Skeletal muscle tissue (tissue), 4 donors: ENCODE data around the gene TTC7B. TPM values are rescaled to one million over a fixed set of nuclear protein-coding genes. Genes with fewer than 3 reads are reported as not detected.

Experiments
- H3K27ac ChIP-seq: one replicate; pipeline ENCODE4 v1.7.0; 2013; ENCODE audit warnings: mild to moderate bottlenecking, low read depth, low read length, inconsistent platforms
- H3K27me3 ChIP-seq, 3 donors: one replicate each; pipeline ENCODE4 v1.7.0; 2013; ENCODE audit warnings: low read length in 3 of 3; ENCODE audit not compliant: control insufficient read depth in 3 of 3, insufficient read depth in 3 of 3
- H3K36me3 ChIP-seq, 3 donors: one replicate each; pipeline ENCODE4 v1.7.0; 2013; ENCODE audit warnings: low read length in 3 of 3; ENCODE audit not compliant: control insufficient read depth in 3 of 3, insufficient read depth in 3 of 3
- H3K4me1 ChIP-seq, 3 donors: one replicate each; pipeline ENCODE4 v1.7.0; 2013; ENCODE audit warnings: low read length in 3 of 3, mild to moderate bottlenecking in 3 of 3; ENCODE audit not compliant: control insufficient read depth in 3 of 3, insufficient read depth in 3 of 3
- H3K4me3 ChIP-seq, 3 donors: one replicate each; pipeline ENCODE4 v1.7.0; 2013; ENCODE audit warnings: low read length in 3 of 3
- H3K9ac ChIP-seq, 3 donors: one replicate each; pipeline ENCODE4 v1.7.0; 2013; ENCODE audit warnings: low read length in 3 of 3, mild to moderate bottlenecking in 3 of 3, moderate library complexity in 2 of 3, low read depth in 1 of 3
- H3K9me3 ChIP-seq, 3 donors: one replicate each; pipeline ENCODE4 v1.7.0; 2013; ENCODE audit warnings: low read length in 3 of 3; ENCODE audit not compliant: control insufficient read depth in 3 of 3
- total RNA-seq: library from RNA; depleted of rRNA; stranded (reverse); fragments of >200 nt; gene quantifications from one replicate; pipeline ENCODE4 v1.2.3, GENCODE V29; 2014
- donor health status: Osteomylitis.

Gene TTC7B
- total RNA-seq, 1 donor from 2014 or later = 5.7 TPM

DNA sequence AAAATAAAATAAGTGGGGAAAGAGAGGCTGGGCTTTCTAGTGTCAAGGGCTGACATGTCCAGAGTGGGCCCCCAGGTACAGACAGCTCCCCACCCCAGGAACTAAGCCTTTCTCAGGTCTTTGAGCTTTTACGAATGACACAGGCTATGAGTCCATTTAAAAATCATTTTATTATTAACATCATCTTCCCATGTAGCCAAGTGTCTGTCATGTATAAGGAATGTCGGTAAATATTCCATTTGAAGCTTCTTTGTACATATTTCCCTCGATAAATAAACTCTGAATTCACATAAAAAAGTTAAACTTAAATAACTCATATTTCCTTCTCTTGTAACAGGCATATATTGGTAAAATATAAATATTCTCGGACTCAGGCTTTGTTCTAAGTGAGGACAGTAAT, 275.8 kb downstream of the TTC7B start:
- H3K9ac ChIP-seq = no peak overlapping the region
- H3K36me3 ChIP-seq = peaks cover 14 to 22% (median 20%) of the 10 kb centered on the region in 3 donors
- H3K4me1 ChIP-seq = peaks cover 13 to 21% (median 16%) of the 10 kb centered on the region in 3 donors
- H3K27me3 ChIP-seq = no peaks in the 10 kb centered on the region
- no peak overlapping the region for H3K27ac ChIP-seq
- no peak overlapping the region for H3K4me3 ChIP-seq
- H3K9me3 ChIP-seq = no peaks in the 10 kb centered on the region

DNA sequence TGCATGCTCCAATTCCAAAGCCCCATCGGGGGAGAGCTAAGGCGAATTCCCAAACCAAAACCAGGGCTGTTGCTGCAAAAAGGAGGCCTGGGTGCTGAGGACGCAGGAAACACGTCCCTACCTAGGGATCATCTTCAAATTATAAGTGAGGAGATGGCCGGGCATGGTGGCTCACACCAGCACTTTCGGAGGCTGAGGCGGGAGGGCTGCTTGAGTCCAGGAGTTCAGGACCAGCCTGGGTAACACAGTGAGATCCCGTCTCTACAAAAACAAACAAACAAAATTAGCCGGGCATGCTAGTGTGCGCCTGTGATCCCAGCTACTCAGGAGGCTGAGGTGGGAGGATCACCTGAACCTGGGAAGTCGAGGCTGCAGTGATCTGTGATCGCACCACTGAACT, 276.2 kb downstream of the TTC7B start:
- H3K4me3 ChIP-seq = no peak overlapping the region
- H3K9me3 ChIP-seq = no peaks in the 10 kb centered on the region
- peaks cover 14 to 22% (median 20%) of the 10 kb centered on the region in 3 donors for H3K36me3 ChIP-seq
- H3K9ac ChIP-seq = no peak overlapping the region
- H3K4me1 ChIP-seq = peaks cover 8 to 17% (median 12%) of the 10 kb centered on the region in 3 donors
- H3K27me3 ChIP-seq = no peaks in the 10 kb centered on the region
- no peak overlapping the region for H3K27ac ChIP-seq

DNA sequence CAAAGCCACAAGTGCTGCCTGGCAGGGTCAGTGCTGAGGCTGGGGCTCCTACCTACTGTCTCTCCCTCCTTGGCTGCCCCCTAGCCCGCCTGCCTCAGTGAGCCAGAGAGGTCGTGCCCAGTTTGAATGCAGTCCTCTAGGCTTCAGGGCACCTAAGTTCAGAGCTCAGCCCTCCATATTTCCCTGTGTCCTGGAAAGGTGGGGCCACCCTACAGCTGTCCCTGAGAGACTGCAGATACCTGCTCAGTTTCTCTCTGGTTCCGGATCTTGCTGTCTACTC, 276.8 kb downstream of the TTC7B start:
- peaks cover 14 to 22% (median 20%) of the 10 kb centered on the region in 3 donors for H3K36me3 ChIP-seq
- H3K4me1 ChIP-seq = peaks cover 5 to 16% (median 7%) of the 10 kb centered on the region in 3 donors
- H3K9me3 ChIP-seq = no peaks in the 10 kb centered on the region
- H3K27me3 ChIP-seq = no peaks in the 10 kb centered on the region
- H3K9ac ChIP-seq = no peak overlapping the region
- no peak overlapping the region for H3K27ac ChIP-seq
- H3K4me3 ChIP-seq = no peak overlapping the region

DNA sequence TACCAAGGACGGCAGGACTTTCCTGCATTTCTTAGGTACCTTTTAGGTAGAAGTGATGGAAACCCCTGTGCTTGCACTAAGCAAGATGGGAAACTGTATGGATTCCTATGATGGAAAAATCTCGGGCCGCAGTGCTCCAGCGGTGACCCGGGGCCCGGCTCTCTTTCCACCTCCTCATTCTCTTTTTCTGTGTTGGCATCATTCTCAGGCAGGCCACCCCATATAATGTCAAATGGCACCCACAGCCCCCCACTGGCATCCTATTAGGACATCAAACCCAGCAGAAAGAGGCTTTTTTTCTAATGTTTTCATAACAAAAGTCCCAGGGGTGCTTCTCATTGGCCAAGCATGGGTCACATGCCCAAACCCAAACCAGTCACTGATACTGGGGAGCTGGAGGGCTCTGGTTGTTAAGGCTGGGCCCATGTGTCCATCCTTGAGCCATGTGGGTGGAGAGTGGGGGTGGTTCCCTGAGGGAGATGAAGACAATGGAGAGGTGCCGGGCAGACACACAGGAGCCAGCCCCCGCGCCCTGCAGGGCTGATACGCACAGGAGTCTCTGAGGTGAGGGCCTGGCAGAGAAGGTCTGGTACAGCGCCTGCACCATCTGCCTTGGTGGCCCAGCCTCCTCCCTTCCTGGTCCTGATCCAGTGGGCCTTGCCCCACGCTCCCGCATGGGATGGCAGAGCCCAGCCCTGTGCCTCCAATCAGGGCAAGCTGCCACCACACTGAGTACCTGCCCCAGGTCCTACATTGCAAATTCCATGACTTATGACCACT, 277.3 kb downstream of the TTC7B start:
- H3K9ac ChIP-seq = no peak overlapping the region
- H3K9me3 ChIP-seq = no peaks in the 10 kb centered on the region
- no peak overlapping the region for H3K4me3 ChIP-seq
- H3K27me3 ChIP-seq = no peaks in the 10 kb centered on the region
- H3K36me3 ChIP-seq = peaks cover 14 to 22% (median 20%) of the 10 kb centered on the region in 3 donors
- H3K4me1 ChIP-seq = peaks cover 6 to 20% (median 10%) of the 10 kb centered on the region in 3 donors
- no peak overlapping the region for H3K27ac ChIP-seq

DNA sequence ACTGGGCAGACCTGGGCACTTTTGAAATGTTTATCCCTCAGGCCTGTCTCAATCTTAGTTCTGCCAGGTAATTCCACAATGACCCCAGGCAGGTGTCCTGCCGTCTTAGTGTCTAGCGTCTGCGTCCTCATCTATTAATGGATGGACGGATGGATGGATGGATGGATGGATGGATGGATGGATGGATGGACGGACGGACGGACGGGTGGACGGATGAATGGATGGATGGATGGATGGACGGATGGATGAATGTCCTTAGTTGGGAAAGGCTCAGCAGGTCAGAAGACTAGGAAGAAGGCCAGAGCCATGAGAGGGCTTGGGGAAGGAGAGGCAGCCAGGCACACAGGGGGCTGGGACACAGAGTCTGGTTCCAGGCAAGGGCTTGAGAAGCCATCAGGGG, 278.1 kb downstream of the TTC7B start:
- no peaks in the 10 kb centered on the region for H3K27me3 ChIP-seq
- H3K9ac ChIP-seq = no peak overlapping the region
- peaks cover 14 to 22% (median 20%) of the 10 kb centered on the region in 3 donors for H3K36me3 ChIP-seq
- no peaks in the 10 kb centered on the region for H3K9me3 ChIP-seq
- H3K27ac ChIP-seq = no peak overlapping the region
- H3K4me3 ChIP-seq = no peak overlapping the region
- H3K4me1 ChIP-seq = peaks cover 11 to 24% (median 13%) of the 10 kb centered on the region in 3 donors

DNA sequence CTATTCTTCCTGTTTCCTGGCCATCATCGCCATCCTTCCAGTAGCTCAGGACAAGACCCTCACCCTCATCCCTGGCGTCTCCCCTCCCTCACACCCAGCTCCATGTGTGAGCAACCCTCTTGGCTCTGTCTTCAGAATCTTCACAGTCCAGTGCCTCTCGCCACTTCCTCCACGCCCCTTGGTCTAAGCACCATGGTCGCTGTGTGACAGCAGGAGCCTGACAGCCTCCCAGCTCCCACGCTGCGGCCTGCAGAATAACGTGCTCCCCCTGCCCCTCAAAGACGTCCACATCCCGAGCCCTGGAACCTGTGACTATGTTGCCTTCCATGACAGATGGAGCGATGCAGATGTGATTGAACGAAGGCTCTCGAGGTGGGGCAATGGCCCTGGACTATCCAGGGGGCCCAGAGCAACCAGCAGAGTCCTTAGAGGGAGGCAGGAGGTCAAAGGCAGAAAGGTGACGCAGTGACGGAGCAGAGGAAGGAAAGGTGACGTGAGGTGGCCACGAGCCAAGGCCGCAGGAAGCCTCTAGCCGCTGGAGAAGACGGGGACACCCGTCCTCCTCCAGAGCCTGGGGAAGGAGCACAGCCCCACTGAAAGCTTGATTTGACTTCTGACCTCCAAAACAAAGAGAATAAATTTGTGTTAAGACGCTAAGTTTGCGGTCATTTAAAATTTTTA, 279.6 kb downstream of the TTC7B start:
- peaks cover 11 to 24% (median 13%) of the 10 kb centered on the region in 3 donors for H3K4me1 ChIP-seq
- peaks cover 14 to 22% (median 20%) of the 10 kb centered on the region in 3 donors for H3K36me3 ChIP-seq
- H3K27ac ChIP-seq = no peak overlapping the region
- no peaks in the 10 kb centered on the region for H3K27me3 ChIP-seq
- H3K9me3 ChIP-seq = no peaks in the 10 kb centered on the region
- peak overlapping the region in 1 of 3 donors; percentile 29 for H3K4me3 ChIP-seq
- H3K9ac ChIP-seq = peak overlapping the region in 1 of 3 donors; percentile 45

DNA sequence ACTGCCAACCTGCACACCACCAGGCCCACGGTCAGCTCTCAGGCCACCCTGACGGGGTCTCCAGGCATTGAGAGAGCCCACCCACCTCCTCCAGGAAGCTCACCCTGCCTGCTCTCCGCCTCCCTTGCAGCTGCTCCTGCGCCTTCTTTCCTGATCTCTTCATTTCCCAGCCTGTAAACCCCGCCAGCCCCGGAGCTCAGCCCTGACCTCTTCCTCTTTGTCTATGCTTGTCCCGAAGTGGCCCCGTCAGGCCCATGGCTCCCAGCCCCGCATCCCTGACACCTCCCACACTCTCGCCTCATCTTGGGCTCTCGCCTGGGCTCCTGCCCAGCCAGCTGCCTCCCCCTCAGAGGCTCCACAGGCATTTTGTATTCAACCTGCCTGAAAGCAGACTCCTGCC, 280.1 kb downstream of the TTC7B start:
- H3K4me3 ChIP-seq = peak overlapping the region in 1 of 3 donors; percentile 29
- no peak overlapping the region for H3K27ac ChIP-seq

DNA sequence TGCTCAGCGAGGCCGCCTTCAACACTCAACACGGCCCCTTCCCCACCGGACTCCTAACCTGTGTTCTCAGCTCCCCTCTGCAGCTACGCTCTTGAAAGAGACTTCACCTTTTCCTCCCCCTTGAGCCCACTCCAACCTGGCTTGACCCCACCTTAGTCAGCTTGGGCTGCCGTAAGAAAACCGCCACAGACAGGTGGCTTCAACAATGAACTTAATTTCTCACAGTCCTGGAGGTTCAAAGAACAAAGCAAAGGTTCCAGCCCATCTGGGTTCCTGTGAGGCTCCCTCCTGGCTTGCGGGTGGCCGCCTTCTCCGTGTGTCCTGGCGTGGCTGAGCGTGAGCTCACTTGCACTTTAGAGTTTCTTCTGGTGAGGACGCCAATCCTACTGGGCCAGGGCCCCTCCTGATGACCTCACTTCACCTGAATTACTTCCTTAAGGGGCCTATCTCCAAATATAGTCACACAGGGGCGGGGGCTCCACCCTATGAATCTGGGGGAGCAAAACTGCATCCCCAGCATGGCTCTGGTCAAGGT, 280.6 kb downstream of the TTC7B start:
- Histone ChIP-seq H3K4me3 (no peak overlapping the region), H3K9ac (peak overlapping the region in 1 of 3 donors; percentile 45), H3K27ac (no peak overlapping the region), H3K27me3 (no peaks in the 10 kb centered on the region), H3K9me3 (no peaks in the 10 kb centered on the region), H3K4me1 (peaks cover 11 to 24% (median 13%) of the 10 kb centered on the region in 3 donors), H3K36me3 (peaks cover 5 to 15% (median 13%) of the 10 kb centered on the region in 3 donors)

More for the DNA sequence above, 280.1 kb downstream of the TTC7B start:
- H3K9me3 ChIP-seq = no peaks in the 10 kb centered on the region
- peaks cover 11 to 24% (median 13%) of the 10 kb centered on the region in 3 donors for H3K4me1 ChIP-seq
- peaks cover 10 to 18% (median 17%) of the 10 kb centered on the region in 3 donors for H3K36me3 ChIP-seq
- no peaks in the 10 kb centered on the region for H3K27me3 ChIP-seq
- H3K9ac ChIP-seq = peak overlapping the region in 1 of 3 donors; percentile 45

DNA sequence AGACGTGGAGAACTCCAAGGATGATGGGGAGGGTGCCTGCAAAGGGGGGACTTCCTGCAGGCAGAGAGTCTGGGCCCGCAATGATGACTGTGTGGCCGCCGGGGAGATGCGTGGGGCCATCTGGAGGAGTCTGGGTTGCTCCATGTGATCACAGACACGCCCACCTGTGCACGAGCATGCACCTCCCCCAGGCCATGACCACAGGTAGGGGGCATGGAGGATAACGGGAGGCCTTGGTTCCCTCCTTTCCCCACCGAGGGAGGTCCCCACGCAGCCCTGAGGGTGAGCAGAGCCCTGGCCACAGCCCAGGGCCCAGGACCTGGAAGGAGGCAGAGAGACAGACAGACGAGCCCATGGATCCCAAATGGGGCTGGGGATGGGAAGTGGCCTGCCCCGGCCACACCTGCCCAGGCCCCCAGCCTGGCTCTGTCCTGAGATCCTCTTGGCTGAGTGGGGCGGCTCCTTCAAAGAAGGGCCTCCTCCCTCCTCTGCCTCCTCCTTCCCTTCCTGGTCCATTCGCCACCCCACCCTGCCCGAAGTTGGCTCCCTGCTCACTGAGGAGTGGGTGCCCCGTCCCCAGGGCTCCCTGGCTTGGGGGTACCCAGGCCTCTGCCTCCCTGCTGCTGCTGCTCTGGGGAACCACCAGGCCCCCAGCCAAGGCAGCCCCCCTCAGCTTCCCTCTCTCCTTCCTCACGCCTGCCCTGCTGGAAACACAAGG, 281.2 kb downstream of the TTC7B start:
- peaks cover 4 to 15% (median 9%) of the 10 kb centered on the region in 3 donors for H3K36me3 ChIP-seq
- no peaks in the 10 kb centered on the region for H3K9me3 ChIP-seq
- no peaks in the 10 kb centered on the region for H3K27me3 ChIP-seq
- no peak overlapping the region for H3K4me3 ChIP-seq
- H3K4me1 ChIP-seq = peaks cover 11 to 24% (median 13%) of the 10 kb centered on the region in 3 donors
- H3K27ac ChIP-seq = no peak overlapping the region
- no peak overlapping the region for H3K9ac ChIP-seq
